ENCODE data around the gene COL11A2.
"Not testable (repeated sequence)": the region's sequence is repeated elsewhere in the genome, so short reads cannot be mapped to it uniquely, and the experiment has no call there.

The COL11A2 gene

GRCh38 chr6:33154349-33154748 is 37.9 kb downstream of the COL11A2 start:
- DNase-seq (ENCODE audit: low spot score), result no peak

DNA sequence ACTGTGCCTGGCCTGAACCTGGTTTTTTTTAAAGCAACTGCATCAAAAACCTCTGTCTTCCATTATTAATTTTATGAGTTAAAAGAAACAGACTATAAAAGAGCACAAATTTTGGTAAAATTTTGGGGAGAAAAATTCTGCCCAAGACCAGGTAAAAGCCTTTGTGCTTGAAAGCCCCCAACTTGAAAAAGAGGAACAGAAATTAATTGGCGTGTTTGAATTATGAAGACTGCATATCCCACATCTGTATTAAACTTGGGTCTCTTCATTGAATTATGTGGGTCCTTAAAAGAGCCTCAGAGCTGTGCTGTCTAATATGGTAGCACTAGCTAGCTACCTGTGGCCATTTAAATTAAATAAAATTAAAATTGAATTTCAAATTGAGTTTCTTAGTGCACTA is 41.2 kb downstream of the COL11A2 start:
- DNase-seq (ENCODE audit: low spot score), result no peak

DNA sequence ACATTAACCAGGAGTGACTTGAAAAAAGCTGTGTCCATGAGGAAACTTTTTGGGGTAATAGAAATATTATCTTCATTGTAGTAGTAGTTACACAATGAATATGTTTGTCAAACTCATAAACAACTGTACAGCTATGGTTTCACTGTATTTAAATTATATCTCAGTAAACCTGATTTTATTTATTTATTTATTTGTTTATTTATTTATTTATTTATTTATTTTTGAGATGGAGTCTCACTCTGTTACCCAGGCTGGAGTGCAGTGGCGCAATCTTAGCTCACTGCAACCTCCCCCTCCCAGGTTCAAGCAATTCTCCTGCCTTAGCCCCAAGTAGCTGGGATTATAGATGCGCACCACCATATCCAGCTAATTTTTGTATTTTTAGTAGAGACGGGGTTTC is 41.7 kb downstream of the COL11A2 start:
- not testable (repeated sequence) for DNase-seq (ENCODE audit: low spot score)

DNA sequence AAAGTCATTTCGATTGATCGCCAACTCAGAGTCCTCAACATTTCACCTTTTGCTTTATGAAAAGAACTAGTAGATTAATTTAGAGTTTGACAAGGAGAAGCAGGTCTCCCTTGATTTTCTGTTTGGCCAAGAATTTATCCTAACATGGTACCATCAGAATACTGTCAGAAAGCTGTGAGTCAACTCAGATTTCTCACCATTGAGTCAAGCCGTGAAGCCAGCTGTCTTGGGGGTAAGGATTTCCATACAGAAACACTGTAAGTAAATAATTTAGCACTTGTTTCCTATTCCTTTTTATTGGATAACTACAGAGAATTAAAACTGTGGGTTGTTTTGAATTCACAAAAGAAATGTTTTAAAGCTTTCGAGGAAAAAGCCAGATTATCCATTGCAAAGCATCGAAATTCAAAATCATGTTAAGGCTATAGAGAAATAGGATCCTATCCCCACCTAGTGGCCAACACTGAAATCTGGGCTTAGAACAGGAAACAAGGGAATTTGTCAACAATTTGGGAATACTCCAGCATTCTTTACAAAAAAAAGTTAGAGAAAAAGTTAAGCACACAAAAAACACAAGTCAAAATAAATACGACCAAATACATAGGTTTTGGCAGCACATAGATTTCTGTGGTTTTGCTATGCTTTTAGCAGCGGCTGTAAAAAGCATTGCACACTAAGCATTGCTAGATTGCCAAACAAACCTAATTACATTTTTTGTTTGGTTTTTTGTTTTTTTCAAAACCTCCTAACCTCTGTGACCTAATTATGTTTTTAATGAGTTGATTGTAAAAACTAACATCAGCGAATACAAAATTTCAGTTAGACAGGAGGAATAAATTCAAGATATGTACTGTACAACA is 44.2 kb downstream of the COL11A2 start:
- no peak for DNase-seq (ENCODE audit: low spot score)

DNA sequence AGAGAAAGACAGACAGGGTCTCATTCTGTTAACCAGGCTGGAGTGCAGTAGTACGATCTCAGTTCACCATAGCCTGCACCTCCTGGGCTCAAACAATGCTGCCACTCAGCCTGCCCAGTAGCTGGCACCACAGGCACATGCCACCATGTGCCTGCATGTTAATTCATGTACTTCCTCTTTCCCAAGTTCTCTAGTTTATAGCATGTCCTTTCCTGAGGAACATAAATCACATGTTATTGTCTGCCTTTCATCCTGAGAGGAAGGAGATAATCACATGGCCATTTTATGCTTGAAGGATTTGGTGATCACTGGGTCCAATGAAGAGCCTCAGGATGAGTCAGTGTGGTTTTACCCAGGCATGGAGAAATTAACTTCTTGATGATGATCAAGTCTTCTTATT is 47.9 kb downstream of the COL11A2 start:
- DNase-seq (ENCODE audit: low spot score), result no peak

DNA sequence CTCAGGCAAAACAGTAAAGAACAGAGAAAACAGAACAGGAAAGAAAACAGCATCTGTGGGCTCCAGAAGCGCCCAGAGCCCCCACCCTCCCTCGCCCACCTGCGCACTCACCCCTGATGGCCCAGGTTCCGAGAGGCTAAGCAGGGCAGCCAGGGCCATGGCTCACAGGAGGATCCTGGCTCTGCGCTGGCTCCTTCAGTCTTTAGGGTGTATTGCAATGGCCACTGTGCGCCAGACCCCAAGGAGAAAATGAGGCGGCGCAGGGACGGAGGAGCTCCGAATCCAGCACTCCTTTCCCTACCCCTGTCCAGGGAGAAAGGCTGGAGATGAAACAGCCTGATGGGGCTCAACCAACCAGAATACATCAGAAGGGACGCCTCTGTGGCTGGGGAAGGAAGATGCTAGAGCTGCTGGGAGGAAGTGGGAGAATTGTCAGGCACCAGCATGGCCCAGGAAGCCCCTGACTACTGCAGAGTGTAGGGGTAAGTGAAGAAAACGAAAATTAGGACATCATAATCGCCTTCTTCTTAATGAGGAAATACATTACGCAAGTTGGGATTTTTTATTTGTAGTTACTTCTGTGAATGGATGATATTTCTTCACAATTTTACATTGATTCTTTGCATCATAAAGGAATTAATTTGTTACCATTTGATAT is 49.0 kb downstream of the COL11A2 start:
- DNase-seq (ENCODE audit: low spot score), result no peak

DNA sequence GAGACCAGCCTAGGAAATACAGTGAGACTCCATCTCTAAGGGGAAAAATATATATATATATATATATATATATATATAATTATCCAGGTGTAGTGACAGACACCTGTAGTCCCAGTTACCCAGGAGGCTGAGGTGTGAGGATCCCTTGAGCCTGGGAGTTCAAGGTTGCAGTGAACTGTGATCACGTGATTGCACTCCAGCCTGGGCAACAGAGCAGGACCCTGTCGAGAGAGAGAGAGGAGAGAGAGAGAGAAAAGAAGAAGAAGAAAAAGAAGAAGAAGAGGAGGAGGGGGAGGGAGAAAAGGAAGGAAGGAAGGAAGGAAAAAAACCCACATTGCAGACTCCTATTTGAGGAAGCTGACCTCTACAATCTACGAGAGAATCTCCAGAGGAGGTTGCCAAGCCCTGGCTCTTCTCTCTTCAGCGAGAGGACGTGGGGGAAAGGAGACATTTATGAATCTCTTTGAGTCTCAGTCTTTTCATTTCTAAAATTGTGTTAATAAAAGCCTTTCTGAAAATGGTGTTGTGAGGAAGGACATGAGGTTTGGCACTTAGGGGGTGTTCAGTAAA is 49.7 kb downstream of the COL11A2 start:
- no peak for DNase-seq (ENCODE audit: low spot score)

- no peak for DNase-seq (ENCODE audit: low spot score)
Measured at GRCh38 chr6:33140556-33140955, 51.7 kb downstream of the COL11A2 start.

DNA sequence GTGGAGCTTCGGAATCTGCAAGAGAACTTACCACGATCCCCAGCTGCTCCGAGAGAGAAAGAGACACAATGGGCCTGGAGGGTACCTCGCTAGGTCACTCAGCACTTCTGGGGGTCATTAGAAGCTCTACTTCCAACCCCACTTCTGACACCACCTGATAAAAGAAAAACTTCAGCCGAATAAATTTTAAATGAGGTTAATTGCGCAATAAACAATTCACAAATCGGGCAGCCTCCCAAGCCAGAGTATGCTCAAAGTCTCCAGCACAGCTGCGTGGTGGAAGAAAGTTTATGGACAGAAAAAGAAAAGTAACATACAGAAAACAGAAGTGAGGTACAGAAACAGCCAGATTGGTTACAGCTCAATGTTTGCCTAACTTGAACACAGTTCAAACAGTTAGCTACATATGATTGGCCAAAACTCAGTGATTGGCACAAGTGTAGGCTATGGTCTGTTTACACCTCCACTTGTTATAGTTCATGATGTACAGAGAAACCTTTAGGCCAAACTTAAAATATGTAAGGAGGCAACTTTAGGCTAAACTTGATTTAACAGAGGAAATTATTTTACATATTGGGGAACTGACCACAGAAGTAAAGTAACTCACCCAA is 52.6 kb downstream of the COL11A2 start:
- DNase-seq (ENCODE audit: low spot score), result no peak

DNA sequence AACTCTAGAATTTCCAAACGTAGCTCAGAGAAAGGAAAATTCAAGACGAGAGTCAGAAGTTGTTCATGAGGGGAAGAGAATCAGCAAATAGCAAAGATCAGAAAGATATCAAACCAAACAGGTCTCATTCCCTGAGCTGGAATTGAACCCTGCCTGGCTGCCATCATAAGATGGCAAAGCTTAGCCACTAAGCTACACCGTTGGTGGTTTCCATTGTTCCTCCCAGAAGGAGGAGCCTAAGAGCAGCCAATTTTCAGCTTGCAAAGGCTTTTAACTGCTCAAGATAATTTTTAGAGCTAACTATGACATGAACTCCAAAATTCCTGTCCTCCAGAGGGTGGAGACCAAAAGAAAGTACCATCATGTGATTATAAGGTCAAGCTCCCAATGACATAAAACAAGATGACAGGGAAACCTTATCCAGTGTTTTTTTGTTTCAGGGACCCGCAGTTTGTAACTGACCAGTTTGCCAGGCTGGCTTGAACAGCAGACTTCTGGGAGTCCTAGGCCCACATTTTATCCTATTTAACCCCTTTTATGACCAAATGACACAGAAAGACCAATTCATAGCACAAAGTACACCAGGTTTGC is 55.9 kb downstream of the COL11A2 start:
- no peak for DNase-seq (ENCODE audit: low spot score)

GRCh38 chr6:33132081-33132524 is 60.2 kb downstream of the COL11A2 start:
- DNase-seq (ENCODE audit: low spot score), result no peak

DNA sequence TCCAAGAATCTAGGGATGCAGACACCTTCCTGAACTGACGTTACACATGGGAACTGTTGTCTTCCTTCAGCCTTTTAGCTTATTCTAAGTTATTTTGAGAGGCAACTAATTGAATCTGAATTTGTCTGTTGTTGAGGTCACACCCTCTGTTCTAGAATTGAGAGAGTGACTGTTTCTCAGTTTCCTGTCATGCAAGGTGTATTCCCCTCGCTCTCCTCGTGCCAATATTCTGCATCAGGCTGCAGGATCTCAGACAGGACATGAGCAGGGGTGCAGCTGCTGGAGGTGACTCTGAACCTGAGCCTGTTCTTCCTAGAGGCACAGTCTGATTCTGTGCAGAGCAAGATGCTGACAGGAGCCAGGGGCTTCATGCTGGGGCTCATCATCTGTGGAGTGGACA is 63.9 kb downstream of the COL11A2 start:
- DNase-seq (ENCODE audit: low spot score), result no peak

- peak; percentile 46 for DNase-seq (ENCODE audit: low spot score)
Measured at GRCh38 chr6:33126101-33126714, 66.1 kb downstream of the COL11A2 start.

- DNase-seq (ENCODE audit: low spot score), result no peak
Measured at GRCh38 chr6:33124947-33125346, 67.3 kb downstream of the COL11A2 start.

DNA sequence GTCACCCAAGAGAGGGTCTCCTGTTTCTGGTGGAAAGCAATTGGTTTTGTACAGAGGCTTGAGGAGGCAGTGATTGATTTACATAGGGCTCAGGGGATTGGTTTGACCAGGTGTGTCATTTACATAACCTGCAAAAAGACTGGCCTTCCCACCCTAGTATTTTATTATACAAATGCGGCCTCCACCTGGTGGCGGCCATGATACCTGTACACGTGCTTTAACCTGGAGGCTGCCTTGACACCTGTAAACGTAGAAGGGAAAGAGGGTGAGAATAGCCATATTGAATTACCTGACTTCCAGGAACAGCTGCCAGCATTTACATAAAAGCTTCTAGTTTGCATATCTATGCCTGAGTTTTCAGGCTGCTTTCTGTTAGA is 67.8 kb downstream of the COL11A2 start:
- DNase-seq (ENCODE audit: low spot score), result no peak

DNA sequence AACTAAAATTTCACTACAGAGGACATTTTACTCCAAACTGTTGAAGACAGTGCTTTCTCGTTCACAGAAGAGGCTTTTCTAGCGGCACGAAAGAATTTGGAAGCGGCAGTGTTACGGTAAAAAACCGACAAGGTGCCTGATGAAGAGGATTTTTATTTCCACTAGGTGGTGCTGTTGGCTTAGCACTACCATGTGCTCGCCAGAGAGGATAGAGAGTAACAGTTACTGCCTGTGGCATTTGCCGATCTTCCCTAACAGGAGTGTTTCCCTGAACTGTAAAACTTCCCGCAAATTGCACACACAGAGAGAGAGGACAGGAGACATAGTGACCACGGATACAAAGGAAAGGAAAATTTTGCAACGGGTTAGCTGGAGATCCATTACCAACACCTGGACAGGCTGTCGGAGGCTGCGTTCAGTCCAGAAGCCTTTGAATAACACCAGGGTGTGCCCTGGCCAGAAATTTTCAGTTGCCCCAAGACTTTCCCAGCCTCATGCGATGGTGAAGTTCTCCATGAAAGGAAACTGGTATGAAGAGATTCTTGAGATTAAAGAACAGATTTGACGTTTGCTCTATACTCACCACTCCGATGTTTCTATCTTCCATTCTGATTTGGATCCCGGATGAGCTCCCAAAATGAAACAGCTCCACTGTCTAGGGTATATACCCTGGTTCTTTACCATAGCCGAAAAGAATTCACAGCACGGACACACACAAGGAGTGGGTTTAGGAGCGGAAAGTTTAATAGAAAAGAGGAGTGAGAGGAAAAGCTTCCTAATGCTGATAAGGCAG is 68.3 kb downstream of the COL11A2 start:
- DNase-seq (ENCODE audit: low spot score), result peak; percentile 37

DNA sequence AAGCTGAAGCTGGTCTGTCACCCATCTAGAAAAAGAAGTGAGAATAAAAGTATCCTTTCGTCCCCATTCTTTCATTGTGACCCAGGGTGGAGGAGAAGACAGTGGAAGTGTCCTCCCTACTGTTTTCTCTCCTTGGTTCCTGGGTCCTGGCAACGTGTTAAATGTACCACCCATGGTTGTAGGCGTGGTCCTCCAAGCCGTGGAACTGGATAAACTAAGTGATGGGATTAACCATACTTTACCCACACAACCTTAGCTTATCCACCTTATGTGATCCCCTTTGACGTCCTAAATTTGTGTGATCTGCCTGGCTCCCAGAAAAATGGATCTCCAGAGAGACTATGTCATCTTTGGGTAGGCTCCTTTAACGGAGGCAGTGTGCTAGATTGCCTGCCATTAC is 69.1 kb downstream of the COL11A2 start:
- DNase-seq (ENCODE audit: low spot score), result no peak

DNA sequence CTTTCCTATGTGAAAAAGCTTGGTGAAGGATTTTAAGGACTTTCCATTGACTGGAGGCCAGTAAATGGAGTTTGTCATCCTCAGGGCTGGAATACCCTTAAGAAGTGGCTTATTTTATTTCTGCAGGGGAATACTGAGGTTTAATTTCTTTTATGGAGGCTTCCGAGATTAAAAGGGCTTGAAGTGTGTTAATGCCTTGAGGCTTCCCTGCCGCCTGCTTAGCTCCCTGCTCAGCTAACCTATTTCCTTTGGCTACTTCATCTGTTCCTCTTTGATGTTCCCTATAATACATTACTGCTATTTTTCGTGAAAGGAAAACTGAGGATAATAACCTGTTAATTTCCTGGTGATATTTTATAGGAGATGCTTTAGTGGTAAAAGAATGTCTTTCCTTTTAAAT is 72.3 kb downstream of the COL11A2 start:
- no peak for DNase-seq (ENCODE audit: low spot score)

DNA sequence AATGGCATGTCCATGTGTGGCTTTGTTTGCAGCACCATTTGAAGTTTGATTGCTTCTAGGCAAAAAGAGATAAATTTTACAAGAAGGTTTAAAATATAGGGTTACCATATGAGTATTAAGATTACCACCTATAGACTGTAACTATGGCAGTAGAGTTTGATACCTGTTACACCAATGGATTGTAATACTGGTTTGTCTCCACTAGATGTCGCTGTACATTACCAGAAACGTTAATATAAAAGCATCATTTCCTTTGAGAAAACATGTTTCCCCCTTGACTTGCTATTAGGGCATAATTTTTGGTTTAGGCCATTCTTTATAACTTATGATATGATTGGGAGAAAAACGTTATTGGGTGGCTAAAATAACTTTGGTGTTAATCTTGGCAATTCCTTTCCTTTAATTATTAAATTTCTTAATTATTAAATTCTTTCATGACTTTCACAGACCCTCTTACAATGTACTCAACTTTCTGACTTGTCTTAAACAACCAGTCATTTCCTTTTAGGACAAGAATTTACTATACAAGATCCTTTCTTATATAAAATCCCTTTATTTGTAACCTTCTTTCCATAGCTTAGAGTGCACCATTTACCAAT is 73.6 kb downstream of the COL11A2 start:
- DNase-seq (ENCODE audit: low spot score), result no peak

DNA sequence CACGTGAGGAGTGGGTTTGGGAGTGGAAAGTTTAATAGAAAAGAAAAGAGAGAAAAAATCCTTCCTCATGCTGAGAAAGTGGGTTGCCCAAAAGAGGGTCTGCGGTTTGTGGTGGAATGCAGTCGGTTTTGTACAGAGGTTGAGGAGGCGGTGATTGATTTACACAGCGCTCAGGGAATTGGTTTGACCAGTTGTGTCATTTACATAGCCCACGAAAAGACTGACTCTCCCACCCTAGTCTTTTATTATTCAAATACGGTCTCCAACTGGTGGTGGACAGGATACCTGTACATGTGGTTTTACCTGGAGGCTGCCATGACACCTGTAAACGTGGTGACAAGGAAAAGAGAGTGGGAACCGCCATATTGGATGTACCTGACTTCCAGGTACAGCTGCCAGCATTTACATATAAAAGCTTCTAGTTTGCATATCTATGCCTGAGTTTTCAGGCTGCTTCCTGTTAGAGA is 74.4 kb downstream of the COL11A2 start:
- DNase-seq (ENCODE audit: low spot score), result no peak

Data from HuH-7 (cell line).